Endothelial cell of umbilical vein (primary cell): ENCODE data around the gene ZCCHC14.

Experiments used
- CTCF ChIP-seq, 2 donors: IDR thresholded peaks; 1 replicate in 1 of 2; 2 replicates in 1 of 2; pipeline ENCODE4 v1.5.1; 2011; ENCODE audit warnings: low read length in 2 of 2, mild to moderate bottlenecking in 2 of 2, moderate library complexity in 2 of 2, control low read depth in 1 of 2, inconsistent platforms in 1 of 2, low read depth in 1 of 2; ENCODE audit not compliant: insufficient read depth in 1 of 2; ENCODE audit errors: extremely low read depth in 1 of 2
- EZH2 ChIP-seq: IDR thresholded peaks from 2 replicates; pipeline ENCODE4 v1.6.1; 2012; ENCODE audit warnings: borderline replicate concordance, low read depth, mild to moderate bottlenecking, moderate library complexity, low read length, inconsistent platforms; ENCODE audit not compliant: severe bottlenecking
- FOS ChIP-seq: IDR thresholded peaks from 2 replicates; pipeline ENCODE4 v1.6.1; 2011; ENCODE audit warnings: mild to moderate bottlenecking, low read length, moderate library complexity, borderline replicate concordance; ENCODE audit not compliant: insufficient read depth
- GATA2 ChIP-seq: IDR thresholded peaks from 2 replicates; pipeline ENCODE4 v1.7.0; 2011; ENCODE audit warnings: low read depth, mild to moderate bottlenecking, moderate library complexity, mixed read lengths, low read length; ENCODE audit not compliant: insufficient read length, insufficient read depth
- MAX ChIP-seq: IDR thresholded peaks from 2 replicates; pipeline ENCODE4 v1.6.1; 2011; ENCODE audit not compliant: insufficient read depth, insufficient read length
- POLR2A ChIP-seq: IDR thresholded peaks from 2 replicates; pipeline ENCODE4 v1.6.1; 2012; ENCODE audit warnings: low read depth, mild to moderate bottlenecking, control low read depth, low read length
- POLR2AphosphoS5 ChIP-seq: IDR thresholded peaks from 2 replicates; pipeline ENCODE4 v1.6.1; 2012; ENCODE audit warnings: low read depth, mild to moderate bottlenecking, control low read depth, low read length, moderate library complexity; ENCODE audit not compliant: insufficient read depth

- TF ChIP-seq POLR2A (no peak), CTCF (IDR thresholded peaks at IDR 0.05; ENCODE audit: extremely low read depth in 1 of 2, insufficient read depth in 1 of 2, low read depth in 1 of 2, low read length in 2 of 2) (no peak), POLR2AphosphoS5 (no peak), EZH2 (no peak), FOS (no peak), GATA2 (no peak), MAX (no peak)
These were observed 32.5 kb upstream of the ZCCHC14 start for GRCh38 chr16:87525352-87525751.
